ENCODE data around the gene PRSS8.
"Not testable (repeated sequence)": the region's sequence is repeated elsewhere in the genome, so short reads cannot be mapped to it uniquely, and the experiment has no call there.

The PRSS8 gene

GRCh38 chr16:31135535-31136286 is at the start of gene PRSS8:
TSS of gene PRSS8 (minus strand) at chr16:31135727. CDS start at chr16:31135498, 229 bp downstream.
- DNase-seq (ENCODE audit: low spot score): no peak

DNA sequence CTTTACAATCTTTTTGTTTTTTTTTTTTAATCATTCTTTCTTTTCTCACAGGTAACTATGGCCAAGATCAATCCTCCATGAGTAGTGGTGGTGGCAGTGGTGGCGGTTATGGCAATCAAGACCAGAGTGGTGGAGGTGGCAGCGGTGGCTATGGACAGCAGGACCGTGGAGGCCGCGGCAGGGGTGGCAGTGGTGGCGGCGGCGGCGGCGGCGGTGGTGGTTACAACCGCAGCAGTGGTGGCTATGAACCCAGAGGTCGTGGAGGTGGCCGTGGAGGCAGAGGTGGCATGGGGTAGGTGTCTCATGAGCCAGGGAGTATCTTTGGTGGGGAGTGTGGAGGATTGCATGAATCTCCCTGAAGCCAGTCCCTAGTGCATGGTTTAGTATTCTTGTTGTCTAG is 49.4 kb upstream of the PRSS8 start:
- DNase-seq (ENCODE audit: low spot score): no peak

GRCh38 chr16:31183432-31184428 is 48.2 kb upstream of the PRSS8 start:
- no peak for DNase-seq (ENCODE audit: low spot score)

GRCh38 chr16:31182391-31182790 is 46.9 kb upstream of the PRSS8 start:
- DNase-seq (ENCODE audit: low spot score): no peak

GRCh38 chr16:31181102-31181830 is 45.7 kb upstream of the PRSS8 start:
- DNase-seq (ENCODE audit: low spot score): no peak

DNA sequence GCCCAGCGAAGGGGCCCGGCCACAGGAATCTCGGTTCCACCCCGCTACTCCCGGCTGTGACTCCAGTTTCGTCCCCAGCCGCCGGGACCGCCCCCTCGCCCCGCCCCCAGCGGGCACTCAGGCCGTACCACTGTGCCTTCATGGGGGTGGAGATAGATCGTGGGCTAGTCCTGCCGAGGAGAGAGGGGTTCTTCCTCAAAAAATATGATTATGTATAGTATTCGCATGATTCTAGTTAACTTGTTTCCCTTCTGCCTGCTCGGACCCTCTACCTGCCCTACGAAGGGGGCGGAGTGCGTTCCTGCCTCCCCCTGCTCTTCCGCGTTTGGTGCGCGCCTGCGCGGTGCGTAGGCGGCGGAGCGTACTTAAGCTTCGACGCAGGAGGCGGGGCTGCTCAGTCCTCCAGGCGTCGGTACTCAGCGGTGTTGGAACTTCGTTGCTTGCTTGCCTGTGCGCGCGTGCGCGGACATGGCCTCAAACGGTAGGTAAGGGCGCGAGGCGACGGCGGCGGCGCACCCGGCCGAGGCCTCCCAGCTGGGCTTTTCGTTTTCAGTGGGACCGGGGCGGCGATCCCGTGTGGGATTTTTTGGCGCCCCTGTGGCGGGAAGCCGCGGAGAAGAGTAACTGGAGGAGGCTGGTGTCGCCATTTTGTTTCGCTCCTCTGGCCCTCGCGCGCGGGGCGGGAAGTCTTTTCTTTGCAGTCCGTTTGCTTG is 44.4 kb upstream of the PRSS8 start, which contains the start of gene FUS:
Gene FUS (plus strand): TSS at position 393 of the 713 bp plus-strand sequence. CDS start 76 bp downstream, at position 469.
- peak; percentile 82 for DNase-seq (ENCODE audit: low spot score)

DNA sequence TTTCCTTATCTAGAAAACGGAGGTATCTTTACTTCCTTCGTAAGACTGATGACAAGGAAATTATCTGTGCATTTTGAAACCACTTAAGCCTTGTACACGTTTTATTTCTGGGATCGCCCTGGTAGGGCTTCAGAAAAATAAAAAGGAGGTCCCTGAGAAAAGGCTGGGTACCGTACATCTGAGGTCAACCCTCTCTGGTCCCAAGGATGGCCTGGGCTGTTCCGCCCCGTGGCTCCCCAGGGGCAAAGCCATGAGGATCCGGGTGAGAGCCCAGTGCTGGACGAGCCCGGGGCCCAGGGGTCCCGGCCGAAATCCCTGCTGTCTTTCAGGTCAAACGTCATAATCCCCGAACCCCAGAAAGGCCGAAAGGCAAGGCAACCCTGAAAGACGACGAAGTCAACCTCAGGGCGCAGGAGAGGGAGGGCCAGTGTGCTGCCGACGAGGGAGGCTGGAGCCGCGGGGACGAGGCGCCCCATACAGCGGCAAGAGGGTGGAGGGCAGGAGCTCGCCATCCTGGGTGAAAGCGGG is 43.8 kb upstream of the PRSS8 start:
- no peak for DNase-seq (ENCODE audit: low spot score)

DNA sequence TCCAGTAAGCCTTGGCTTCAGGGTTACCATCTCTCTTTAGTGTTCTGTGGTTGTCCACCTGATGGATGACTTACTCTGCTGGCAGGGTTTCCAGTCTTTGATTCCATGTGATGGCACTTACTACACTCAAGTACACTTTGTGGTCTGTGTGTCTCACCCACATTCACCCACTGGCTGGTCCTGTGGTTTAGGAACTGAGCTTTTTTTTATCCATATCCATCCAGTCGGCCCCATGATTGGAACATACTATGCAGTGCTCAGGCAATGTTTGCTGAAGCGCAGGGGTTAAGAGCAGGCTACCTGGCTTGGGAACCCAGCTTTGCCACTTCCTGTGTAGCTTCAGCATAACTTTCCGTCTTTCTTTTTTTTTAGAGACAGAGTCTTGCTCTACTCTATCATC is 41.6 kb upstream of the PRSS8 start:
- DNase-seq (ENCODE audit: low spot score): no peak

DNA sequence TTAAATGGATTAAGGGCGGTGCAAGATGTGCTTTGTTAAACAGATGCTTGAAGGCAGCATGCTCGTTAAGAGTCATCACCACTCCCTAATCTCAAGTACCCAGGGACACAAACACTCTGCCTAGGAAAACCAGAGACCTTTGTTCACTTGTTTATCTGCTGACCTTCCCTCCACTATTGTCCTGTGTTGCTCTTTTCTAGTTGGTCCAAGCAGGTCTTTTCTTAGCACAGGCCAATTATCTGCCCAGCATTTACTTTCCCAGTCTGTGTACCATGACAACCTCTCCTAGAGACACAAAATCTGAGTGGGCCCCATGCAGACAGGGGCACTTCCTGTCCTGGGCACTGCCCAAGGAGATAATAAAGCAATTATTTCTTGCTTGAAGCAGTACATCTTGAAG is 34.5 kb upstream of the PRSS8 start:
- DNase-seq (ENCODE audit: low spot score): not testable (repeated sequence)

DNA sequence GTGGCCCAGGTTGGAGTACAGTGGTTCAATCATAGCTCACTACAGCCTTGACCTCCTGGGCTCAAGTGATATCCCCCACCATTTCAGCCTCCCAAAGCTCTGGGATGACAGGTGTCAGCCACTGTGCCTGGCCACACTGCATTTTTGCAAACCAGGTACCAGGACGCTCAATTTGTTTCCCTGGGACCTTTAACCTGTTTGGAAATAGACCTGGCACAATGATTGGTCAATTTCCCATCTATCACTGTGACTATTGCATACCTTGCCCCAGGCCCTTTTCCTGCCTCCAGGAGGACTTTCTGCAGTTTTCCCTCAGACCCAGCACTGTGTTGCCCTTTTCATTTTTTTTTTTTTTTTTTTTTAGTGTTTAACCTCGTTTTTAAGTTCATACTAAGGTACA is 33.3 kb upstream of the PRSS8 start:
- no peak for DNase-seq (ENCODE audit: low spot score)

DNA sequence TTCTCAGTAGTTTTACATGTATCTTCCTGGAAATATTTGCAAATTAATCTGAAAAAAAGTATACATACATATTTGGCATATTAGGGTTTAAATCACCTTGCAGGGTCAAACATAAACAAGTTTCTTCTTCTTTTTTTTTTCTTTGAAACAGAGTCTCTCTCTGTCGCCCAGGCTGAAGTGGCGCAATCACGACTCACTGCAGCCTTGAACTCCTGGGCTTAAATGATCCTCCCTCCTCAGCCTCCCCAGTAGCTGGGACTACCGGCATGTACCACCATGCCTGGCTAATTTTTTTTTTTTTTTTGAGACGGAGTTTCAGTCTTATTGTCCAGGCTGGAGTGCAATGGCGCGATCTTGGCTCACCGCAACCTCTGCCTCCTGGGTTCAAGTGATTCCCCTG is 31.8 kb upstream of the PRSS8 start:
- no peak for DNase-seq (ENCODE audit: low spot score)

DNA sequence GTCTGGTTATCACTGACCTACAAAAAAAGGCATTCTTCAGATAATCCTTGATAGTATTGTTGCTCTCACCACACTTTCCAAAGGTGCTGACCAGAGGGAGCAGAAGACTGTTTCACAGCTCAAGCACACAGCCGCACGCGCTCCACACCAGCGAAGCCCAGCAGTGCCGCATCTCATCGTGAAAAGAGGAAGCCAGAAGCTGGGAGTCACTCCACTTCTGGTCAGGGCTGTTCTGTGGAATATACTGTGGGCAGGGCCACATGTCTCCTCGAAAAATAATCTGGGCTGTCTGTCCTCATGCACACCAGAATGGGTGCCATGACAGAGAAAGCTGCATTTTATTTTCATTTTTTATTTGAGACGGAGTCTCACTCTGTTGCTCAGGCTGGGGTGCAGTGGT is 21.6 kb upstream of the PRSS8 start:
- DNase-seq (ENCODE audit: low spot score): no peak

- not testable (repeated sequence) for DNase-seq (ENCODE audit: low spot score)
Observed at GRCh38 chr16:31150976-31151375, 15.4 kb upstream of the PRSS8 start.

- DNase-seq (ENCODE audit: low spot score): no peak
Observed at GRCh38 chr16:31149894-31150890, 14.7 kb upstream of the PRSS8 start, which contains the start of gene PRSS36. TSS of gene PRSS36 (minus strand) at chr16:31150066. CDS start at chr16:31150035, 31 bp downstream.

- DNase-seq (ENCODE audit: low spot score): no peak
Observed at GRCh38 chr16:31149332-31149731, 13.8 kb upstream of the PRSS8 start.

DNA sequence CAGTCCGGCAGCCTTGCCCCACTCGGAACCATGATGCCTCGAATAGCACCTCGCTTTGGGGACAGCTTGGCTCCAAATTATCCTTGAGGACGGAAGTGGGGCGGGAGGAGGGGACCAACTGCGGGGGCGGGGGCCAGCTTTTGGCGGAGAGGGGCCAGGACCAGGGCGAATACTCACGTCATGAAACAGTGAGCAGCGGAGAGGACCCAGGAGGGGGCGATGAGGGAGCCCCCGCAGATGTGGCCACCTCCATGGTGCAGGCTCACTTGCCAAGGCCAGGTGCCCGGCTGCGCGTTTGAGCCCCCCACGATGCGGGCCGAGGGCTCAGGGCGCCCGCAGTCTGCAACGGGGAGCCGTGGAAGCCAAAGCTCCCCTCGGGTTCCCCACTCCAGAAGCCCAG is 13.4 kb upstream of the PRSS8 start:
- no peak for DNase-seq (ENCODE audit: low spot score)

DNA sequence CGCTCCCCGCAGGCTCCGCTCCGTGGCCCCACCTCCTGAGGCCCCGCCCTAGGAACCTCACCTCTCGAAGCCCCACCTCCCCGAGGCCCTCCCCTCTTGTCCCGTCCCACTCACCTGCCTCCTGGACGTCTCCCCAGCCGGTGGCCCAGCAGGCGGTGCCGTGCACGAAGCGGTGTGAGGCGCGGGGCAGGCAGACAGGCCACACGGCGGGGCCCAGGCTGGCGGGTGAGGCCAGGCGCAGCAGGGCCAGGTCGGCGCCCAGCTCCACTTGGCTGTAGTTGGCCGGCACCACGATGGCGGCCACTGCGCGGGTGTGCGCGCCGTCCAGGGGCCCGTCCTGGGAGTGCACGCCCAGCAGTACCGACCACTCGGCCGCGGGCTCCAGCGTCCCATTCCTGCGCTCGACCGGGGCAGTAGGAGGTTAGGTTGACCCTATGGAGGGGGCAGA is 12.8 kb upstream of the PRSS8 start:
- no peak for DNase-seq (ENCODE audit: low spot score)

- no peak for DNase-seq (ENCODE audit: low spot score)
Observed at GRCh38 chr16:31147574-31147973, 12.0 kb upstream of the PRSS8 start.

DNA sequence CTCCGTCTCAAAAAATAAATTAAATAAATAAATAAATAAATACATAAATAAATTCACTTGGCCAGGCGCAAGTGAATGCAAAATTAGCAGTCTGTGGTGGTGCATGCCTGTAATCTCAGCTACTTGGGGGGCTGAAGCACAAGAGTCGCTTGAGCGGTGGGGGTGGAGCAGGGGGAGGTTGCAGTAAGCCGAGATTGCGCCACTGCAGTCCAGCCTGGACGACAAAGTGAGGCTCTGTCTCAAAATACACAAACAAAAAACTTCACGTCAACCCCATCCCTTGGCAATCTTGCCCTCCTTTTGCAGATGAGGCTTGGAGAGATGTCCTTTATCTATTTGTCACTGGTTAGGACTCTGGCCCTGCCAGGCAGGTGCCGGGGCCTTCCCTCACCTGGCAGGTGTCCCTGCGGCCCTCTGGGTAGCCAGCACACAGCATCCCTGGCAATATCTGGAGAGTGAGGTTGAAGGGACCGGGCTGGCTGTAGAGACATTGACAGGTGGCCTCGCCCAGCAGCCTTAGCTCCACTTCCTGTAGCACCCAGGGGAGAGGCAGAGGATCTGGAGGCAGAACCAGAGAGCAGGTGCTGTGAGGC is 10.0 kb upstream of the PRSS8 start:
- no peak for DNase-seq (ENCODE audit: low spot score)
